ENCODE data around the gene GLTPD2.

GRCh38 chr17:4782652-4783051, 6.1 kb upstream of the GLTPD2 start:
- no peak for TF ChIP-seq POLR2A (IDR thresholded peaks at IDR 0.05; ENCODE audit: low read length)
- TF ChIP-seq GATA1 (IDR thresholded peaks at IDR 0.05; ENCODE audit: low read depth, low read length), result no peak

All from erythroblast (primary cell).